Breast epithelium (tissue), 3 donors: ENCODE measurements around the gene ZNF213.

Experiments used
- POLR2A ChIP-seq: fragments of 450-650 bp; IDR thresholded peaks from one replicate; pipeline ENCODE4 v1.6.1; 2016; ENCODE audit warnings: antibody characterized with exemption, mild to moderate bottlenecking, moderate library complexity
- POLR2AphosphoS5 ChIP-seq, 3 donors: sonication (generic); formaldehyde crosslinking; IDR thresholded peaks; one replicate each; pipeline ENCODE4 v1.6.1; 2017; ENCODE audit warnings: antibody characterized with exemption in 3 of 3
- TF ChIP-seq, protein P1 (sequence below), 3 donors: fragments of 450-650 bp; IDR thresholded peaks; one replicate each; pipeline ENCODE4 v1.5.1; 2016 to 2017; ENCODE audit warnings: antibody characterized with exemption in 3 of 3, mild to moderate bottlenecking in 3 of 3, moderate library complexity in 3 of 3

GRCh38 chr16:3147757-3148104 is 12.9 kb downstream of the ZNF213 start:
- TF ChIP-seq, protein P1, sequence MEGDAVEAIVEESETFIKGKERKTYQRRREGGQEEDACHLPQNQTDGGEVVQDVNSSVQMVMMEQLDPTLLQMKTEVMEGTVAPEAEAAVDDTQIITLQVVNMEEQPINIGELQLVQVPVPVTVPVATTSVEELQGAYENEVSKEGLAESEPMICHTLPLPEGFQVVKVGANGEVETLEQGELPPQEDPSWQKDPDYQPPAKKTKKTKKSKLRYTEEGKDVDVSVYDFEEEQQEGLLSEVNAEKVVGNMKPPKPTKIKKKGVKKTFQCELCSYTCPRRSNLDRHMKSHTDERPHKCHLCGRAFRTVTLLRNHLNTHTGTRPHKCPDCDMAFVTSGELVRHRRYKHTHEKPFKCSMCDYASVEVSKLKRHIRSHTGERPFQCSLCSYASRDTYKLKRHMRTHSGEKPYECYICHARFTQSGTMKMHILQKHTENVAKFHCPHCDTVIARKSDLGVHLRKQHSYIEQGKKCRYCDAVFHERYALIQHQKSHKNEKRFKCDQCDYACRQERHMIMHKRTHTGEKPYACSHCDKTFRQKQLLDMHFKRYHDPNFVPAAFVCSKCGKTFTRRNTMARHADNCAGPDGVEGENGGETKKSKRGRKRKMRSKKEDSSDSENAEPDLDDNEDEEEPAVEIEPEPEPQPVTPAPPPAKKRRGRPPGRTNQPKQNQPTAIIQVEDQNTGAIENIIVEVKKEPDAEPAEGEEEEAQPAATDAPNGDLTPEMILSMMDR (IDR thresholded peaks at IDR 0.05), result no peak
- no peak for TF ChIP-seq POLR2AphosphoS5 (IDR thresholded peaks at IDR 0.05)
- TF ChIP-seq POLR2A, result no peak
